KMS-11 (cell line): Measurements from ENCODE around the gene OR6C6.

Experiments
- H2AFZ ChIP-seq: fragments of 200-600 bp; sonication (generic); 2 replicates; pipeline ENCODE4 v1.6.1; 2016; ENCODE audit warnings: antibody characterized with exemption, mixed run types, low read depth
- H3K27ac ChIP-seq: fragments of 200-600 bp; sonication (generic); 2 replicates; pipeline ENCODE4 v1.6.1; 2016; ENCODE audit warnings: mild to moderate bottlenecking, mixed run types
- H3K27me3 ChIP-seq: fragments of 200-600 bp; sonication (generic); 2 replicates; pipeline ENCODE4 v1.6.1; 2017; ENCODE audit warnings: mild to moderate bottlenecking, low read depth, mixed run types, moderate library complexity; ENCODE audit not compliant: insufficient read depth
- H3K36me3 ChIP-seq: fragments of 200-600 bp; sonication (generic); 2 replicates; pipeline ENCODE4 v1.6.1; 2017; ENCODE audit warnings: mild to moderate bottlenecking, mixed run types; ENCODE audit not compliant: insufficient read depth
- H3K4me1 ChIP-seq: fragments of 200-600 bp; sonication (generic); 2 replicates; pipeline ENCODE4 v1.6.1; 2016; ENCODE audit warnings: mild to moderate bottlenecking, low read depth, mixed run types; ENCODE audit not compliant: poor library complexity, severe bottlenecking
- H3K4me2 ChIP-seq: fragments of 200-600 bp; sonication (generic); 2 replicates; pipeline ENCODE4 v1.7.0; 2016; ENCODE audit warnings: mild to moderate bottlenecking, mixed run types
- H3K4me3 ChIP-seq: fragments of 200-600 bp; sonication (generic); IDR thresholded peaks from 2 replicates; pipeline ENCODE4 v1.6.1; 2017; ENCODE audit warnings: low read depth, low read length, mixed read lengths; ENCODE audit not compliant: insufficient read depth
- H3K79me2 ChIP-seq: fragments of 200-600 bp; sonication (generic); 2 replicates; pipeline ENCODE4 v1.6.1; 2016; ENCODE audit warnings: low read depth, mixed run types; ENCODE audit not compliant: insufficient read depth
- H3K9ac ChIP-seq: fragments of 200-600 bp; sonication (generic); 2 replicates; pipeline ENCODE4 v1.6.1; 2016; ENCODE audit warnings: mild to moderate bottlenecking, mixed run types
- H4K20me1 ChIP-seq: fragments of 200-600 bp; sonication (generic); 2 replicates; pipeline ENCODE4 v1.6.1; 2016; ENCODE audit warnings: mild to moderate bottlenecking, mixed run types; ENCODE audit not compliant: insufficient read depth
- TF ChIP-seq, protein P1 (sequence below): fragments of 200-600 bp; sonication (generic); conservative IDR thresholded peaks from 2 replicates; pipeline ENCODE4 v1.6.1; 2017; ENCODE audit warnings: low read depth, mild to moderate bottlenecking, antibody characterized with exemption, low read length, moderate library complexity, mixed read lengths

OR6C6 gene

DNA sequence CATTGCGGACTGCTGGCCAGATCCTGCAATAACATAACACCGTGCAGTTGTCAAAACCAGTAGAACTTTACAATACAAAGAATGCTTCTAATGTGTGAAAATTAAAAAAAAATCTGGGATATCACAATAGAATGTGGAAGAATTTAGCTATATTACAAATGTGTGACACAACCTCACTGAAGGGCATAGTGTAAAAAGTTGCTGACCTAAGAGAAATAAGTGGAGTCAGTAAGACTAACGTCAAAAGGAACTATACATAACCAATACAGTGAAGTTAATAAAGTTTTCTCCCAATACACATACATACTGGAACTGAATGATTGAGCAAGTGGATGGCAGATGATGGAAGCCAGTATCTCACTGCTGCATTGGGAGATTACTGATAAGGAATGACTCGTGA is 39.5 kb downstream of the OR6C6 start:
- Histone ChIP-seq H3K27me3 (no peaks in the 10 kb centered on the region), H3K4me3 (no peak overlapping the region), H3K27ac (no peak overlapping the region), H3K4me2 (no peak overlapping the region), H2AFZ (no peak overlapping the region), H3K36me3 (no peaks in the 10 kb centered on the region), H3K9ac (no peak overlapping the region), H4K20me1 (no peaks in the 10 kb centered on the region), H3K4me1 (no peaks in the 10 kb centered on the region), H3K79me2 (no peaks in the 10 kb centered on the region)
- TF ChIP-seq, protein P1, sequence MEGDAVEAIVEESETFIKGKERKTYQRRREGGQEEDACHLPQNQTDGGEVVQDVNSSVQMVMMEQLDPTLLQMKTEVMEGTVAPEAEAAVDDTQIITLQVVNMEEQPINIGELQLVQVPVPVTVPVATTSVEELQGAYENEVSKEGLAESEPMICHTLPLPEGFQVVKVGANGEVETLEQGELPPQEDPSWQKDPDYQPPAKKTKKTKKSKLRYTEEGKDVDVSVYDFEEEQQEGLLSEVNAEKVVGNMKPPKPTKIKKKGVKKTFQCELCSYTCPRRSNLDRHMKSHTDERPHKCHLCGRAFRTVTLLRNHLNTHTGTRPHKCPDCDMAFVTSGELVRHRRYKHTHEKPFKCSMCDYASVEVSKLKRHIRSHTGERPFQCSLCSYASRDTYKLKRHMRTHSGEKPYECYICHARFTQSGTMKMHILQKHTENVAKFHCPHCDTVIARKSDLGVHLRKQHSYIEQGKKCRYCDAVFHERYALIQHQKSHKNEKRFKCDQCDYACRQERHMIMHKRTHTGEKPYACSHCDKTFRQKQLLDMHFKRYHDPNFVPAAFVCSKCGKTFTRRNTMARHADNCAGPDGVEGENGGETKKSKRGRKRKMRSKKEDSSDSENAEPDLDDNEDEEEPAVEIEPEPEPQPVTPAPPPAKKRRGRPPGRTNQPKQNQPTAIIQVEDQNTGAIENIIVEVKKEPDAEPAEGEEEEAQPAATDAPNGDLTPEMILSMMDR: no peak

DNA sequence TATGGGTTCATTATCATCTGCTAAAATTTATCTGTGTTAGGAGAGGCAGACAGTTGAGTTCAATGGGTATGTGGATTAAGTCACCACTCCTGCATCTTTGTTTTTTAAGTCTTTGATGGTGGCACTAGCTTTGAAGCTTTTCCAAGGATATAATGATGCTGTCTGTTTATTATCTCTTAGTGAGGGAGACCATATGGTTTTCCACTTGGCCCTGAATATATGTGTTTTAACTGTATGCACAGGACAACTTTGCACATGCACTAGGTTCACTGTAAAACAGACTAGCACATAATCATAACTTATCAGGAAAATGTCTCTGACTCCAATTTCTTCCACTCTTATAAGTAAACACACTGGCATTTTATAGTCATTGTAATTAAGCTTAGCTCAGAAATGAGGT is 43.1 kb downstream of the OR6C6 start:
- Histone ChIP-seq H3K4me3 (no peak overlapping the region), H2AFZ (no peak overlapping the region), H3K79me2 (no peaks in the 10 kb centered on the region), H3K27me3 (no peaks in the 10 kb centered on the region), H4K20me1 (no peaks in the 10 kb centered on the region), H3K4me2 (no peak overlapping the region), H3K27ac (no peak overlapping the region), H3K9ac (no peak overlapping the region), H3K36me3 (no peaks in the 10 kb centered on the region), H3K4me1 (no peaks in the 10 kb centered on the region)
- TF ChIP-seq, protein P1: no peak

DNA sequence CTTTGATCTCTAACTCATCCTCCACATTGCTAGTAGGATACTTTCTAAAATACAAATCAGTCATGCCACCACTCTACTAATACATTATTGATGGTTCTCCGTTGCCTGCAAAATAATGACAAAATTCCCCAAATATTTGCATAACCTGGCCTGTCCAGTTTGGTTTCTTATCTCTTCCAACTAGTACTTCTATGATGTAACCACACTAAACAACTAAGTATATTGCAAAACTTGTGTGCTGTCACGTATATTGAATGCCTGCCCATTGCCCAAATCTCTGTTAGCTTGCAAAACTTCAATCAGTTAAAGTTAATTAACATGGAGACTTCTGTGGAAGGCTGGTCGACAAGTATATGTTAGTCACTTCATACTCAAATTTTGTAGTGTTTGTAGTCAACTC is 45.4 kb downstream of the OR6C6 start:
- Histone ChIP-seq H3K79me2 (no peaks in the 10 kb centered on the region), H3K27ac (no peak overlapping the region), H4K20me1 (no peaks in the 10 kb centered on the region), H3K4me3 (no peak overlapping the region), H3K36me3 (no peaks in the 10 kb centered on the region), H3K27me3 (no peaks in the 10 kb centered on the region), H3K4me2 (no peak overlapping the region), H3K9ac (no peak overlapping the region), H3K4me1 (no peaks in the 10 kb centered on the region), H2AFZ (no peak overlapping the region)
- TF ChIP-seq, protein P1: no peak

DNA sequence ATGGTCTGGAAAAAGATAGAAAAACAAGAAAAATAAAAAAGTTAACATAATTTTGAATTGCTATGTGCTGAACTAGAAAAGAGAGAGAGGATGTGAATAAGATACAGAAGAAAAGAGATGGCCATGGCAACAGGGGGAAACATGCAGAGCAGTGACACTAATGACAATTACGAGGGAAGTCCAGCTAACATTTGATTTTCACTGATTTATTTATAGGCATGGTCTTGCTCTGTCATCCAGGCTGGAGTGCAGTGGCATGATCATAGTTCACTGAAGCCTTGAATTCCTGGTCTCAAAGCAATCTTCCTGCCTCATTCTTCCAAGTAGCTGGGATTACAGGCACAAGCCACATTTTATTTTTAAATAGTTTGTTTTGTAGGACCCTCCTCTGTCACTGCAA is 50.2 kb downstream of the OR6C6 start:
- Histone ChIP-seq H3K27me3 (no peaks in the 10 kb centered on the region), H2AFZ (no peak overlapping the region), H3K9ac (no peak overlapping the region), H3K79me2 (no peaks in the 10 kb centered on the region), H3K4me3 (no peak overlapping the region), H3K36me3 (no peaks in the 10 kb centered on the region), H3K4me2 (no peak overlapping the region), H4K20me1 (no peaks in the 10 kb centered on the region), H3K27ac (no peak overlapping the region), H3K4me1 (no peaks in the 10 kb centered on the region)
- TF ChIP-seq, protein P1: no peak

DNA sequence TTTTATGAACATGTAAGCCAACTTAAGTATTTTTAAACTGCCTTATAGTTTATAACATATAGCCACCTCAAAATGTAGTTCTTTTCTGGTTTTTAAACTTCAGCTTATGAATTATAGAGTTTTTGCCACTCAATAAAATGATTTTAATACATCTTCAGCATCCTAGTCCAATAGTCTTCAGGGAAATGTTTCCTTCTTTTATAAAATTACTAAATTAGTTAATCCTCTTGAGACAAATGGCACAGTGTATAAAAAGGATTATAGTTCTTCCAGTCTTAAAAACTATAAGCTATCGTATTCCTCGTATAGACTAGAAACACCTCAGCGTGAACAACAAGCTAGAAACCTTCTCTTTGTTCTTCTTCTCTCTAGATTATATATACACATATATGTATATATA is 52.1 kb downstream of the OR6C6 start, which contains the start of gene OR6C74:
Gene OR6C74 (plus strand): TSS at position 301 of the 400 bp plus-strand sequence. CDS start 2,679 bp downstream, outside the sequence.
- TF ChIP-seq, protein P1: no peak
- no peak within 1 kb of the TSS for H2AFZ ChIP-seq
- no peaks in the 10 kb centered on the region for H4K20me1 ChIP-seq
- no peak within 1 kb of the TSS for H3K27ac ChIP-seq
- H3K4me2 ChIP-seq: no peak within 1 kb of the TSS
- no peak within 1 kb of the TSS for H3K4me3 ChIP-seq
- no peaks in the 10 kb centered on the region for H3K79me2 ChIP-seq
- no peaks in the 10 kb centered on the region for H3K4me1 ChIP-seq
- no peaks in the 10 kb centered on the region for H3K36me3 ChIP-seq
- H3K9ac ChIP-seq: no peak within 1 kb of the TSS
- H3K27me3 ChIP-seq: no peaks in the 10 kb centered on the region
